Stimulated activated naive CD8-positive, alpha-beta T cell treated with anti-CD3 and anti-CD28 coated beads, Interleukin-15, Interleukin-2, amounts not matched to agents 100 ng/mL and 50 ng/mL, for 24 hours (primary cell): ENCODE measurements around the gene HDLBP.
"Not testable (repeated sequence)": the region's sequence is repeated elsewhere in the genome, so short reads cannot be mapped to it uniquely, and the experiment has no call there.

Experiments
- H3K27ac Mint-ChIP-seq: one replicate; pipeline ENCODE4 v1.8.0; 2021; ENCODE audit warnings: mild to moderate bottlenecking, mixed read lengths
- H3K27me3 Mint-ChIP-seq: one replicate; pipeline ENCODE4 v1.8.0; 2021; ENCODE audit warnings: mixed read lengths
- H3K36me3 Mint-ChIP-seq: one replicate; pipeline ENCODE4 v1.8.0; 2021; ENCODE audit warnings: low read depth, mixed read lengths
- H3K4me1 Mint-ChIP-seq: one replicate; pipeline ENCODE4 v1.8.0; 2021; ENCODE audit warnings: low read depth, mixed read lengths
- H3K4me3 Mint-ChIP-seq: one replicate; pipeline ENCODE4 v1.8.0; 2021; ENCODE audit warnings: mild to moderate bottlenecking, mixed read lengths
- H3K9me3 Mint-ChIP-seq: one replicate; pipeline ENCODE4 v1.8.0; 2021; ENCODE audit warnings: mixed read lengths

HDLBP gene

GRCh38 chr2:241282555-241282954 lies 32.9 kb downstream of the HDLBP start:
- no peak overlapping the region for H3K4me3 Mint-ChIP-seq
- H3K36me3 Mint-ChIP-seq = peaks cover 33% of the 10 kb centered on the region
- no peaks in the 10 kb centered on the region for H3K9me3 Mint-ChIP-seq
- H3K27me3 Mint-ChIP-seq = no peaks in the 10 kb centered on the region
- no peak overlapping the region for H3K27ac Mint-ChIP-seq
- peaks cover 35% of the 10 kb centered on the region for H3K4me1 Mint-ChIP-seq

- Mint-ChIP-seq H3K27ac (no peak overlapping the region), H3K9me3 (peaks cover 3% of the 10 kb centered on the region), H3K4me1 (peaks cover 30% of the 10 kb centered on the region), H3K4me3 (no peak overlapping the region), H3K27me3 (no peaks in the 10 kb centered on the region), H3K36me3 (peaks cover 34% of the 10 kb centered on the region)
Observed at GRCh38 chr2:241280291-241280690, 35.2 kb downstream of the HDLBP start.

- Mint-ChIP-seq H3K27me3 (no peaks in the 10 kb centered on the region), H3K27ac (no peak overlapping the region)
Observed at GRCh38 chr2:241279828-241280227, 35.6 kb downstream of the HDLBP start.

GRCh38 chr2:241279413-241279812 lies 36.1 kb downstream of the HDLBP start:
- Mint-ChIP-seq H3K4me1 (peaks cover 28% of the 10 kb centered on the region), H3K27me3 (no peaks in the 10 kb centered on the region), H3K27ac (no peak overlapping the region), H3K4me3 (no peak overlapping the region), H3K9me3 (peaks cover 5% of the 10 kb centered on the region), H3K36me3 (peaks cover 38% of the 10 kb centered on the region)

More at GRCh38 chr2:241279828-241280227, 35.6 kb downstream of the HDLBP start:
- peaks cover 5% of the 10 kb centered on the region for H3K9me3 Mint-ChIP-seq
- no peak overlapping the region for H3K4me3 Mint-ChIP-seq
- H3K36me3 Mint-ChIP-seq = peaks cover 37% of the 10 kb centered on the region
- peaks cover 29% of the 10 kb centered on the region for H3K4me1 Mint-ChIP-seq

GRCh38 chr2:241278306-241278705 lies 37.2 kb downstream of the HDLBP start:
- not testable (repeated sequence) for H3K4me3 Mint-ChIP-seq, H3K9me3 Mint-ChIP-seq, H3K27me3 Mint-ChIP-seq, H3K27ac Mint-ChIP-seq
- Mint-ChIP-seq H3K36me3 (peaks cover 34% of the 10 kb centered on the region), H3K4me1 (peaks cover 31% of the 10 kb centered on the region)

GRCh38 chr2:241275910-241276309 lies 39.6 kb downstream of the HDLBP start:
- Mint-ChIP-seq H3K4me1 (peaks cover 39% of the 10 kb centered on the region), H3K27ac (no peak overlapping the region), H3K27me3 (no peaks in the 10 kb centered on the region), H3K9me3 (peaks cover 5% of the 10 kb centered on the region), H3K36me3 (peaks cover 29% of the 10 kb centered on the region), H3K4me3 (no peak overlapping the region)

- Mint-ChIP-seq H3K4me3 (no peak overlapping the region), H3K27ac (no peak overlapping the region), H3K27me3 (no peaks in the 10 kb centered on the region), H3K9me3 (peaks cover 5% of the 10 kb centered on the region), H3K4me1 (peaks cover 41% of the 10 kb centered on the region), H3K36me3 (peaks cover 29% of the 10 kb centered on the region)
Observed at GRCh38 chr2:241275504-241275903, 40.0 kb downstream of the HDLBP start.

GRCh38 chr2:241274127-241274526 lies 41.3 kb downstream of the HDLBP start:
- Mint-ChIP-seq H3K9me3 (peaks cover 5% of the 10 kb centered on the region), H3K27ac (no peak overlapping the region), H3K4me1 (peaks cover 41% of the 10 kb centered on the region), H3K36me3 (peaks cover 26% of the 10 kb centered on the region), H3K27me3 (no peaks in the 10 kb centered on the region), H3K4me3 (no peak overlapping the region)

- peak overlapping the region; percentile 80 for H3K4me3 Mint-ChIP-seq
- H3K4me1 Mint-ChIP-seq = peaks cover 47% of the 10 kb centered on the region
- no peaks in the 10 kb centered on the region for H3K27me3 Mint-ChIP-seq
- peaks cover 33% of the 10 kb centered on the region for H3K36me3 Mint-ChIP-seq
- H3K9me3 Mint-ChIP-seq = peaks cover 5% of the 10 kb centered on the region
- peak overlapping the region; percentile 59 for H3K27ac Mint-ChIP-seq
Observed at GRCh38 chr2:241273210-241274020, 42.1 kb downstream of the HDLBP start.

GRCh38 chr2:241272303-241273209 lies 42.9 kb downstream of the HDLBP start:
- H3K4me3 Mint-ChIP-seq = peak overlapping the region; percentile 80
- peaks cover 5% of the 10 kb centered on the region for H3K9me3 Mint-ChIP-seq
- peaks cover 42% of the 10 kb centered on the region for H3K36me3 Mint-ChIP-seq
- no peaks in the 10 kb centered on the region for H3K27me3 Mint-ChIP-seq
- peak overlapping the region; percentile 59 for H3K27ac Mint-ChIP-seq
- peaks cover 50% of the 10 kb centered on the region for H3K4me1 Mint-ChIP-seq

GRCh38 chr2:241271706-241272302 lies 43.7 kb downstream of the HDLBP start:
- Mint-ChIP-seq H3K27me3 (no peaks in the 10 kb centered on the region), H3K4me1 (peaks cover 50% of the 10 kb centered on the region), H3K36me3 (peaks cover 48% of the 10 kb centered on the region), H3K9me3 (peaks cover 5% of the 10 kb centered on the region), H3K4me3 (peak overlapping the region; percentile 91), H3K27ac (peak overlapping the region; percentile 93)

- Mint-ChIP-seq H3K27ac (no peak overlapping the region), H3K4me1 (peaks cover 50% of the 10 kb centered on the region), H3K27me3 (no peaks in the 10 kb centered on the region), H3K4me3 (peak overlapping the region; percentile 38), H3K36me3 (peaks cover 49% of the 10 kb centered on the region), H3K9me3 (peaks cover 5% of the 10 kb centered on the region)
Observed at GRCh38 chr2:241270531-241270930, 44.9 kb downstream of the HDLBP start.

GRCh38 chr2:241269707-241270520 lies 45.6 kb downstream of the HDLBP start:
- Mint-ChIP-seq H3K4me3 (no peak overlapping the region), H3K27me3 (no peaks in the 10 kb centered on the region), H3K36me3 (peaks cover 46% of the 10 kb centered on the region), H3K4me1 (peaks cover 50% of the 10 kb centered on the region), H3K9me3 (no peaks in the 10 kb centered on the region), H3K27ac (no peak overlapping the region)

- H3K4me3 Mint-ChIP-seq = no peak overlapping the region
Observed at GRCh38 chr2:241268716-241269445, 46.6 kb downstream of the HDLBP start.

More at GRCh38 chr2:241268716-241269445, 46.6 kb downstream of the HDLBP start:
- peaks cover 43% of the 10 kb centered on the region for H3K4me1 Mint-ChIP-seq
- H3K27me3 Mint-ChIP-seq = no peaks in the 10 kb centered on the region
- H3K27ac Mint-ChIP-seq = no peak overlapping the region
- no peaks in the 10 kb centered on the region for H3K9me3 Mint-ChIP-seq
- peaks cover 41% of the 10 kb centered on the region for H3K36me3 Mint-ChIP-seq
